CMK (cell line): ENCODE results near the gene YWHAE.
"Not testable (repeated sequence)": the region's sequence is repeated elsewhere in the genome, so short reads cannot be mapped to it uniquely, and the experiment has no call there.

Experiments used
- DNase-seq: peaks from one replicate; pipeline ENCODE4 v3.0.0-alpha.2; 2010; ENCODE audit warnings: low read depth

The YWHAE gene

GRCh38 chr17:1373707-1374237 is 26.2 kb downstream of the YWHAE start:
- DNase-seq: no peak

DNA sequence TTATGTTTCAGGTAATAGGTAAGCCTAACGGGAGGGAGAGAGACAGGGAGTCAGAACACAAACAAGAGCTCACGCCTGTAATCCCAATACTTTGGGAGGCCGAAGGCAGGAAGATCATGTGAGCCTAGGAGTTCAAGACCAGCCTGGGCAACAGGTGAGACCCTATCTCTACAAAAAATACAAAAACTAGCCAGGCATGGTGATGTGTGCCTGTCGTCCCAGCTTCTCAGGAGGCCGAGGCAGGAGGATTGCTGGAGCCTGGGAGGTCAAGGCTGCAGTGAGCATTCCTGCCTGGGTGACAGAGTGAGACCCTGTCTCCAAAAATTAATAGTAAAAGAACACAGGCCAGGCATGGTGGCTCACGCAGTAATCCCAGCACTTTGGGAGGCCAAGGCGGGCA is 27.4 kb downstream of the YWHAE start:
- no peak for DNase-seq

GRCh38 chr17:1371893-1372590 is 28.0 kb downstream of the YWHAE start:
- DNase-seq: no peak

- DNase-seq: no peak
Observed at GRCh38 chr17:1368588-1368987, 31.4 kb downstream of the YWHAE start.

DNA sequence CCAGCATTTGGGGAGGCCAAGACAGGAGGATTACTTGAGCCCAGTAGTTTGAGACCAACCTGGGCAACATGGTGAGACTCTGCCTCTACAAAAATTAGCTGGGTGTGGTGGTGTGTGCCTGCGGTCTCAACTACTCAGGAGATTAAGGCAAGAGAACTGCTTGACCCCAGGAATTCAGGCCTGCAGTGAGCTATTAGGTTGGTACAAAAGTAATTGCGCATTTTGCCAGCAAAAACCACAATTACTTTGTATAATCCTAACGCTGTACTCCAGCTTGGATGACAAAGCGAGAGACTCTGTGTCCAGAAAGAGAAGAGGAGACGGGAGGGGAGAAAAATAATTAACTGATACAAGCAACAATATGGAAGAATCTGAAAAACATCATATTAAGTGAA is 32.7 kb downstream of the YWHAE start:
- no peak for DNase-seq

GRCh38 chr17:1366234-1366633 is 33.8 kb downstream of the YWHAE start:
- no peak for DNase-seq

GRCh38 chr17:1365445-1366039 is 34.5 kb downstream of the YWHAE start:
- DNase-seq: peak; percentile 14

DNA sequence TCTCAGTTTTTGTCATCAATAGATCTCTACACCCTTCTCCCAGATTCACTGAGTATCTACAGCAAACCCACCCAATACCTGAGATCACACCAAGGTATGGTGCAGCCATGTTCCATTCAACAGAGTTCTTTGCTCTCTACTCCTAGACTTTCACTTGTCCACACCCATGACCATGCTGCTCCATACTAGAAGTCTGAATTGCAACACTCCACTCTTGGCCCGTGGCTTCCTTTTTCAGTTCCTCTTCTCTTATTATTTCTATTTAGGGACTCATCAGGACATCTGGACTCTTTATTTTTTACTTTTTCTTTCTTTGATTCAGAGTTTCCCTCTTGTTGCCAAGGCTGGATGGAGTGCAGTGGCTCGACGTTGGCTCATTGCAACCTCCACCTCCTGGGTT is 37.1 kb downstream of the YWHAE start:
- no peak for DNase-seq

DNA sequence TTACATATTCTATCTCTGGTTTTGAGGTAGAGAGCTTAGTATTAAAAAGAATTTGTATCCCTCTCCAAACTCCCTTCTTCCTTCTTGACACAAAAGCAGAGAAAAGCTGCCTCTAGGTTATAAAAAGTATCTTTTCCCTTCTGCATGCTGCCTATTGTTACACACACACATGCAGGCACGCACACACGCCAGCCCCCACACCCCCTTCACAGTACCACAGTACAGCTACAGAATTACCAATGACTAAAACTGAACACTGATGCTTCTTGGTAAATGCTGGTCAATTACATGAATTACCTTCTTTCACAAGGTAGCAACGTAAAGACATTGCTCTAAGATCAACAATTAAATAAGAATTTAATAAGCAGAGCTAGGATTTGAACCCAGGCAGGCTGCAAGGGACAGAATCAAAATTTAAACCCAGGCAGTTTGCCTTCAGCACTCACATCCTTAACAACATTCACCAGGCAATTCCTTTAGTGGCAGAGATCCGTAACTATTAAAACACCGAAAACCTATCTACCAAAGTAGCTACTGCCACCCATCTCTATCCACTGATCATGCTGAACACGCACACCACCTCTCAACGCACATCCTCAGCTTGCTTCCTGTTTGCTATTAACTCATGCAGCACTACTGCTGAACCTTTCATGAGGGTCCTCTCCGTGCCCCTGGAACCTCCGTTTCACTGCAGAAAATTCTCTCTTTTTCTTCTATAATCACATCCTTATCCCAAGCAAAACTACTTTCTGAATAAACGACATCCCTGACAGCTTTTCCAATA is 37.8 kb downstream of the YWHAE start:
- DNase-seq: no peak

- no peak for DNase-seq
Observed at GRCh38 chr17:1360975-1361374, 39.0 kb downstream of the YWHAE start.

- DNase-seq: not testable (repeated sequence)
Observed at GRCh38 chr17:1360315-1360714, 39.7 kb downstream of the YWHAE start.

GRCh38 chr17:1354030-1354429 is 46.0 kb downstream of the YWHAE start:
- DNase-seq: no peak

DNA sequence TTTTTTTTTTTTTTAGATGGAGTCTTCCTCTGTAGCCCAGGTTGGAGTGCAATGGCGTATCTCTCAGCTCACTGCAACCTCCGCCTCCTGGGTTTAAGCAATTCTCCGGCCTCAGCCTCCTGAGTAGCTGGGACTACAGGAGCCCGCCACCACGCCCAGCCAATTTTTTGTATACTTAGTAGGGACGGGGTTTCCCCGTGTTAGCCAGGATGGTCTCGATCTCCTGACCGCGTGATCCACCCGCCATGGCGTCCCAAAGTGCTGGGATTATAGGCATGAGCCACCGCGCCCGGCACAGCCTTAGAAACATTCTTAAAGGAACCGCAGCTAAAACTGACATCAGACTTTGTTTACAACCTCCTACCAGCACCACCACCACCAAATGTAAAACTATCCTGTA is 47.5 kb downstream of the YWHAE start:
- DNase-seq: not testable (repeated sequence)

GRCh38 chr17:1351971-1352370 is 48.1 kb downstream of the YWHAE start:
- DNase-seq: no peak

DNA sequence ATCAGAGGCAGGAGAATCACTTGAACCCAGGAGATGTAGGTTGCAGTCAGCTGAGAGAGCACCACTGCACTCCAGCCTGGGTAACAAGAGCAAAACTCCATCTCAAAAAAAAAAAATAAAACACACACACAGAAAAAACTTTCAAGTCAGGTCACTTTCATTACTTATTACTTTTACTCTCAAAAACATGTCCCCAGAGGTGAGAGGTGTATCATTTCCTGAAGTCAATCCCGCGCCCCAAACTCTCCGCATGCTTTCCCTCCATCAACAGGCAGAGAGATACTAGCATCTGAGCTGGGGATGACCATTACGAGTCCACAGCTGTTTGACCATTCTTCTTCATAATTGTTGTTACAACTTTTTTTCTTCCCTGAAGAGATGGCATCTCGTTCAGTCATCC is 48.7 kb downstream of the YWHAE start:
- DNase-seq: no peak

DNA sequence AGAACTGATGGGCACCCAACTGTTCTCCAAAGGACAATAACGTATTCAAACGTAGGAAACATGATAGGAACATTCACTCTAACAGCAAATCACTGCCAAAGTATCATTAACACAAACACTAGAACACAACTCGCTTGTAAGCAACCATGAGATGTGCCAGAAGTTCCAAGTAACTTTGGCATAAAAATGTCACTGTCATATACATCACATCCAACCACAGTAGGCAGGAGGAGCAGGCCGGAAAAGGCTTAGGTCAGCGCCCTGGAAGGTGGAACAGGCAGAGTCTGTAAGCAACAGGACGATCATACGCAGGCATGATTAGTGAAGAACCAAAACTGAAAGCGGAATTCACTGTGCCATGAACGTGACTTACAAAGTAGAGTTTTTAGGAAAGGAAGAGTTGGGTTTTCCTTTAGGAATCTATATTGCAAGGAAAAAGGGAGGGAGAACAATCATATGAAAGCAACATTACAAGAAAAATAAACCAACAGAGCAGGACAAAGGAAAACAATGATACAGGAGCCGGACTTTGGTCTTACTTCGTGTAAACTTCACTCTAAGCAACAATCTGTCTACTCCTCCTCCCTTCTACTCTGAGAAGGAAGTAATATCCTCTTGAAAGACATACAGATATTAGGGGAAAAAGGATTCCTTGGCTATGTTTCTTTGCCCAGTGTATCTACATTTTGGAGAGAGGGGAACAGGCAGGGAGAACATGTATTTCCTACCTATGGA is 52.3 kb downstream of the YWHAE start:
- no peak for DNase-seq

DNA sequence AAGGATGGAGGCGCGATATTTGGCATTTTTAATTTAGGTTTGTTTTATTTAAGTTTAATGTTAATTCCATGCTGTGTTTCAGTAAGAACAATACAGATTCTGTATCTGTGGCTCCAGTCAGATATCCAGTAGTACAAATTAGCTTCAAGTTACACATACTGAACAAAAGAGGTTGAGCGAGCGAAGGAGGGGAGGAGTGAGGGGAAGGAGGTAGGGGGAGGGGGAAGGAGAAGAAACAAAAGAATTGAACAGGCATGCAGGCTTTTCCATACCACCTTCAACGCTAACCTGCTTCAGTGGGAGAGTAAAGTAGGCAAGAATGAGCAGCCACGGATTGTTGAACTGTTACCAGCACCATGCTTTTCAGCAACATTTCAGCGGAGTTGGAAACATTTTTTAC is 55.5 kb downstream of the YWHAE start:
- no peak for DNase-seq

DNA sequence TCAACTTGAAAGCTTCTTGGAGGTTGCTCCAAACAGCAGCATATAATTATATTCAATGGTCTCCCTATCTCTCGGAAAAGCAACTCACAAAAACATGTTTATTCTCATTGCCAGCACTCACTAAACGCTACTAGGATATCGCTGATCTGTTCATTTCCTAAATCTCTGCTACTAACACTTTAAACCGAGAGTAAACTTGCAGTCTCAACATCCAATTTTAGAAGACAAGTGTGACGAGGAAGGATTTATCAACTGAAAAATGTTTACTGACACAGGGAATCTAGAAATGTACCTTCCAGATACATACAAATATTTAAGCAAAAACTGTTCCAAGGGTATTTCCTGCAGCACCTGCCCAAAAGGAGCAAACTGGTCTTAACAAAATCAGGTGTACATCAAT is 56.5 kb downstream of the YWHAE start:
- DNase-seq: no peak

- DNase-seq: no peak
Observed at GRCh38 chr17:1340371-1340770, 59.7 kb downstream of the YWHAE start.

- DNase-seq: no peak
Observed at GRCh38 chr17:1331708-1332107, 68.3 kb downstream of the YWHAE start.

GRCh38 chr17:1329745-1330343 is 70.2 kb downstream of the YWHAE start:
- DNase-seq: no peak

GRCh38 chr17:1328437-1328836 is 71.6 kb downstream of the YWHAE start:
- no peak for DNase-seq
